ENCODE results near the gene ATP8A2. TPM values are rescaled to one million over a fixed set of nuclear protein-coding genes. Genes with fewer than 3 reads are reported as not detected.

The ATP8A2 gene
- total and polyA plus RNA-seq, 10 of the 15 experiments (the other 5 are each of a cell fraction or from before 2014, with no cell fraction given) = 0.01 to 0.04 (median 0.04) TPM; not detected in 7

DNA sequence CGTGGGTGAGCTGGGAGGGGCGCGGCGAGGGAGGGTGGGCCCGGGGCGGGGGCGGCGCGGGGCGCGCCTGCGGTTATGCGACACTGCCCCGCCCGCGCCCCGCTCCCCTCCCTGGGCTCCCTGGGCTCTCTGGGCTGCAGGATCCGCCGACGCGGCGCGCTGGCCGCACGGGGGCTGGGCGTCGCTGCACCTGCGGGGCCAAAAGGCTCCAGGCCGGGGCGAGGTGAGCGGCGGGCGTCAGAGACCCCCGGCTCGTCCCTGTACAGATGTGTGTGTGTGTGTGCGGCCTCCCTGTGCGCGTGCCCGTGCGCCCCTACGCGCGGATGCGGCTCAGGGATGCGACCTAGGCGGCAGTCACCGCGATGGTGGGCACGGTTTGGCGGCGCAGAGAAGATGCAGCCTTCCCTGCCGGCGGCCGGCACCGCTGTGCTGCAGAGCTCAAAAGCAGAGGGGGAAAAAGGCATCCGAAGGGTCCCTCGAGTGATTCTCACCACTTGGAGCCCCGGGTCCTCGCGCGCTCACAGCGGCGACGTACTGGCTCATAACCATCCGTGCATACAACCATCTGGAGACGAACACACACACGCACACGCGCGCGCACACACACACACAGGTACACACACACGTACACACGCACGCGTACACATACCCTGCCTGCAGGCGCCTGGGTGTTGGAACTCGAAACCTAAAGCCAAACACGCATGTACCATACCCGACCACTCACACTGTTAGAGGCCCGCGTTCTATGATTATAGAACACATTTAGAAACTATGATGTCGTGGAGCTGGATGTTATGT lies 709 bp downstream of the ATP8A2 start:
- intact Hi-C loops (cut with micrococcal nuclease; ENCODE audit: unreplicated experiment) = loop anchor here (10.0 kb wide), 1 partner anchor 138 kb away; no protein-coding TSS in a partner anchor
- no peaks in the 10 kb centered on the region for H3K4me1 ChIP-seq (ENCODE audit: control insufficient read depth, insufficient read depth, low read length)
- WGBS (ENCODE audit: insufficient coverage, insufficient replicate concordance, low lambda C conversion rate, missing lambda C conversion rate) = 52% methylated on average over 67 of the region's 82 CpGs
- ATAC-seq = no peak
- BruUV-seq (replicated peaks) = no TSS peak
- POLR2A ChIA-PET = no interaction called here
- H3K9ac ChIP-seq (ENCODE audit: control insufficient read depth, insufficient read depth, low read length) = no peak overlapping the region
- H3K27ac ChIP-seq (ENCODE audit: control insufficient read depth, insufficient read depth) = no peak overlapping the region
- no peaks in the 10 kb centered on the region for H3K36me3 ChIP-seq (ENCODE audit: control insufficient read depth in 2 of 2, insufficient read depth in 2 of 2, low read length in 1 of 2)
- CTCF ChIA-PET = no interaction called here
- no peak for DNase-seq (ENCODE audit: low read depth, low spot score)
- H4K20me1 ChIP-seq (ENCODE audit: control insufficient read depth, insufficient read depth) = no peaks in the 10 kb centered on the region
- no peak overlapping the region for H3K4me2 ChIP-seq (ENCODE audit: control insufficient read depth, insufficient read depth)
- SMC1A ChIA-PET (ENCODE audit: uncharacterized antibody, unreplicated experiment) = no interaction called here
- RAD21 ChIA-PET (ENCODE audit: unreplicated experiment) = no interaction called here
- in situ Hi-C loops (cut with MboI) = loop anchor here (10.0 kb wide), 1 partner anchor 288 kb away; no protein-coding TSS in a partner anchor
- no peak for TF ChIP-seq BHLHE40 (IDR thresholded peaks at IDR 0.05; ENCODE audit: borderline replicate concordance in 1 of 2, low read depth in 2 of 2, low read length in 1 of 2)
- TF ChIP-seq, protein P1, sequence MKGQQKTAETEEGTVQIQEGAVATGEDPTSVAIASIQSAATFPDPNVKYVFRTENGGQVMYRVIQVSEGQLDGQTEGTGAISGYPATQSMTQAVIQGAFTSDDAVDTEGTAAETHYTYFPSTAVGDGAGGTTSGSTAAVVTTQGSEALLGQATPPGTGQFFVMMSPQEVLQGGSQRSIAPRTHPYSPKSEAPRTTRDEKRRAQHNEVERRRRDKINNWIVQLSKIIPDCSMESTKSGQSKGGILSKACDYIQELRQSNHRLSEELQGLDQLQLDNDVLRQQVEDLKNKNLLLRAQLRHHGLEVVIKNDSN (IDR thresholded peaks at IDR 0.05; ENCODE audit: borderline replicate concordance, extremely low read length, insufficient read depth, low read depth, low read length) = no peak
- no peak for TF ChIP-seq SKIL (IDR thresholded peaks at IDR 0.05; ENCODE audit: low read depth, poor library complexity, severe bottlenecking)
- TF ChIP-seq BCL11A (IDR thresholded peaks at IDR 0.05; ENCODE audit: low read depth, low read length) = no peak
- no peak for TF ChIP-seq CBX5 (IDR thresholded peaks at IDR 0.05; ENCODE audit: low read depth)
- TF ChIP-seq, protein P2, sequence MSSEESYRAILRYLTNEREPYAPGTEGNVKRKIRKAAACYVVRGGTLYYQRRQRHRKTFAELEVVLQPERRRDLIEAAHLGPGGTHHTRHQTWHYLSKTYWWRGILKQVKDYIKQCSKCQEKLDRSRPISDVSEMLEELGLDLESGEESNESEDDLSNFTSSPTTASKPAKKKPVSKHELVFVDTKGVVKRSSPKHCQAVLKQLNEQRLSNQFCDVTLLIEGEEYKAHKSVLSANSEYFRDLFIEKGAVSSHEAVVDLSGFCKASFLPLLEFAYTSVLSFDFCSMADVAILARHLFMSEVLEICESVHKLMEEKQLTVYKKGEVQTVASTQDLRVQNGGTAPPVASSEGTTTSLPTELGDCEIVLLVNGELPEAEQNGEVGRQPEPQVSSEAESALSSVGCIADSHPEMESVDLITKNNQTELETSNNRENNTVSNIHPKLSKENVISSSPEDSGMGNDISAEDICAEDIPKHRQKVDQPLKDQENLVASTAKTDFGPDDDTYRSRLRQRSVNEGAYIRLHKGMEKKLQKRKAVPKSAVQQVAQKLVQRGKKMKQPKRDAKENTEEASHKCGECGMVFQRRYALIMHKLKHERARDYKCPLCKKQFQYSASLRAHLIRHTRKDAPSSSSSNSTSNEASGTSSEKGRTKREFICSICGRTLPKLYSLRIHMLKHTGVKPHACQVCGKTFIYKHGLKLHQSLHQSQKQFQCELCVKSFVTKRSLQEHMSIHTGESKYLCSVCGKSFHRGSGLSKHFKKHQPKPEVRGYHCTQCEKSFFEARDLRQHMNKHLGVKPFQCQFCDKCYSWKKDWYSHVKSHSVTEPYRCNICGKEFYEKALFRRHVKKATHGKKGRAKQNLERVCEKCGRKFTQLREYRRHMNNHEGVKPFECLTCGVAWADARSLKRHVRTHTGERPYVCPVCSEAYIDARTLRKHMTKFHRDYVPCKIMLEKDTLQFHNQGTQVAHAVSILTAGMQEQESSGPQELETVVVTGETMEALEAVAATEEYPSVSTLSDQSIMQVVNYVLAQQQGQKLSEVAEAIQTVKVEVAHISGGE (CRISPR knock-in tag; IDR thresholded peaks at IDR 0.05) = no peak
- TF ChIP-seq ZNF622 (IDR thresholded peaks at IDR 0.05) = no peak
- no peak for TF ChIP-seq KLF5 (IDR thresholded peaks at IDR 0.05; ENCODE audit: partially characterized antibody)
- no peak for FAIRE-seq
- no peak overlapping the region for H3K4me3 ChIP-seq
- no peaks in the 10 kb centered on the region for H3K79me2 ChIP-seq (ENCODE audit: control insufficient read depth, insufficient read depth, low read length)
- peaks cover 8 to 10% of the 10 kb centered on the region in 2 experiments; a peak in 3 of 4 replicates for H3K27me3 ChIP-seq (replicated peaks in 1 of 2; ENCODE audit: control insufficient read depth in 2 of 2, insufficient read depth in 2 of 2, low read length in 1 of 2)
- no peaks in the 10 kb centered on the region for H3K9me3 ChIP-seq (replicated peaks; ENCODE audit: control insufficient read depth, insufficient read depth, low read length)
- H2AFZ ChIP-seq (ENCODE audit: control insufficient read depth, low read depth, low read length) = no peak overlapping the region

Data from GM12878 (cell line).